SK-N-SH (cell line): ENCODE data around the gene MEF2C. TPM values are rescaled to one million over a fixed set of nuclear protein-coding genes. Genes with fewer than 3 reads are reported as not detected.

Source experiments
- CTCF ChIA-PET: fragments of 300-600, 350-600 bp; formaldehyde crosslinking; extraction: SDS; loops from one replicate; lab custom pipeline; 2021; lab: Yijun Ruan, JAX
- POLR2A ChIA-PET: fragments of 350-600 bp; sonication (Branson Sonifier 250); formaldehyde crosslinking; extraction: SDS; loops from one replicate; lab custom pipeline; 2020; ENCODE audit warnings: antibody characterized with exemption, inconsistent platforms; lab: Yijun Ruan, JAX
- DNase-seq: peaks from one replicate; pipeline ENCODE4 v3.0.0; 2012
- H2AFZ ChIP-seq: fragments of 200-600 bp; sonication (generic); 2 replicates; pipeline ENCODE4 v1.8.1; 2016; ENCODE audit warnings: antibody characterized with exemption, mild to moderate bottlenecking, low read depth
- H3F3A ChIP-seq: fragments of 200-600 bp; sonication (generic); replicated peaks from 2 replicates; pipeline ENCODE3; 2016; ENCODE audit warnings: antibody characterized with exemption, mild to moderate bottlenecking; ENCODE audit not compliant: insufficient read depth
- H3K27ac ChIP-seq, 2 experiments: fragments of 200-500 bp in 1 of 2; fragments of 200-600 bp in 1 of 2; sonication (Bioruptor generic) in 1 of 2; sonication (generic), shearing (Covaris generic) in 1 of 2; 2 replicates each; pipeline versions ENCODE4 v1.5.1 to v1.6.1; 2014 to 2016; ENCODE audit warnings: low read depth in 2 of 2, inconsistent platforms in 1 of 2, low read length in 1 of 2, mild to moderate bottlenecking in 1 of 2, mixed read lengths in 1 of 2
- H3K27me3 ChIP-seq: fragments of 200-600 bp; sonication (generic), shearing (Covaris generic); 2 replicates; pipeline ENCODE4 v1.6.1; 2016; ENCODE audit warnings: mixed run types; ENCODE audit not compliant: insufficient read depth
- H3K36me3 ChIP-seq, 2 experiments: fragments of 200-500 bp in 1 of 2; fragments of 200-600 bp in 1 of 2; sonication (Bioruptor generic) in 1 of 2; sonication (generic) in 1 of 2; replicated peaks in 1 of 2; 2 replicates each; pipeline versions ENCODE3 to v1.5.1; 2014 to 2016; ENCODE audit warnings: low read length in 1 of 2, mild to moderate bottlenecking in 1 of 2; ENCODE audit not compliant: insufficient read depth in 2 of 2, control insufficient read depth in 1 of 2
- H3K4me1 ChIP-seq, 2 experiments: fragments of 200-500 bp in 1 of 2; fragments of 200-600 bp in 1 of 2; sonication (Bioruptor generic) in 1 of 2; sonication (generic), shearing (Covaris generic) in 1 of 2; 2 replicates each; pipeline versions ENCODE4 v1.5.1 to v1.6.1; 2014 to 2016; ENCODE audit warnings: low read depth in 1 of 2, low read length in 1 of 2, mixed run types in 1 of 2; ENCODE audit not compliant: insufficient read depth in 2 of 2, control insufficient read depth in 1 of 2
- H3K4me2 ChIP-seq: fragments of 200-600 bp; sonication (generic), shearing (Covaris generic); 2 replicates; pipeline ENCODE4 v1.6.1; 2017; ENCODE audit warnings: mixed run types
- H3K4me3 ChIP-seq, 2 experiments: fragments of 200-500 bp in 1 of 2; fragments of 200-600 bp in 1 of 2; sonication (Bioruptor generic) in 1 of 2; sonication (generic), shearing (Covaris generic) in 1 of 2; 2 replicates each; pipeline versions ENCODE4 v1.5.1 to v1.8.1; 2014 to 2016; ENCODE audit warnings: low read depth in 2 of 2, inconsistent platforms in 1 of 2, low read length in 1 of 2, mild to moderate bottlenecking in 1 of 2, mixed read lengths in 1 of 2, moderate library complexity in 1 of 2
- H3K79me2 ChIP-seq: fragments of 200-600 bp; sonication (generic); 2 replicates; pipeline ENCODE4 v1.8.1; 2017; ENCODE audit warnings: mild to moderate bottlenecking; ENCODE audit not compliant: insufficient read depth
- H3K9ac ChIP-seq: fragments of 200-600 bp; sonication (generic); 2 replicates; pipeline ENCODE4 v1.6.1; 2017; ENCODE audit warnings: mixed run types
- H3K9me2 ChIP-seq: fragments of 200-600 bp; sonication (generic); 2 replicates; pipeline ENCODE4 v1.6.1; 2017; ENCODE audit warnings: mixed run types
- H3K9me3 ChIP-seq: fragments of 200-600 bp; sonication (generic); 2 replicates; pipeline ENCODE4 v1.6.1; 2017; ENCODE audit warnings: mixed run types, mild to moderate bottlenecking, moderate library complexity
- H4K20me1 ChIP-seq: fragments of 200-600 bp; sonication (generic); 2 replicates; pipeline ENCODE4 v1.6.1; 2017; ENCODE audit warnings: mild to moderate bottlenecking, mixed run types; ENCODE audit not compliant: insufficient read depth
- CHD2 ChIP-seq: fragments of 150-350 bp; IDR thresholded peaks from 2 replicates; pipeline ENCODE4 v1.6.1; 2018; ENCODE audit warnings: low read length; ENCODE audit not compliant: partially characterized antibody
- EP300 ChIP-seq, 2 experiments: IDR thresholded peaks; 2 replicates each; pipeline versions ENCODE4 v1.4.0 to v1.6.1; 2012; ENCODE audit warnings: borderline replicate concordance in 1 of 2, low read depth in 1 of 2, low read length in 1 of 2
- FOXJ3 ChIP-seq: sonication (generic); formaldehyde crosslinking; IDR thresholded peaks from 2 replicates; pipeline ENCODE4 v1.5.1; 2020; ENCODE audit warnings: mild to moderate bottlenecking, missing genetic modification reagents
- FOXM1 ChIP-seq: IDR thresholded peaks from 2 replicates; pipeline ENCODE4 v1.4.0; 2012; ENCODE audit warnings: low read depth, mild to moderate bottlenecking
- GATA2 ChIP-seq: sonication (generic); formaldehyde crosslinking; IDR thresholded peaks from 2 replicates; pipeline ENCODE4 v1.5.0; 2020; ENCODE audit warnings: mild to moderate bottlenecking, missing genetic modification reagents
- MEF2A ChIP-seq: IDR thresholded peaks from 2 replicates; pipeline ENCODE4 v1.4.0; 2012; ENCODE audit warnings: low read depth, borderline replicate concordance
- RAD21 ChIP-seq: IDR thresholded peaks from 2 replicates; pipeline ENCODE4 v1.6.1; 2012; ENCODE audit warnings: mild to moderate bottlenecking, low read length
- RCOR1 ChIP-seq: fragments of 150-350 bp; IDR thresholded peaks from 2 replicates; pipeline ENCODE4 v1.6.1; 2017; ENCODE audit warnings: antibody characterized with exemption, low read length
- RFX5 ChIP-seq: IDR thresholded peaks from 2 replicates; pipeline ENCODE4 v1.6.1; 2012; ENCODE audit warnings: mild to moderate bottlenecking, improper control_type of control experiment, low read length
- SIN3A ChIP-seq: IDR thresholded peaks from 2 replicates; pipeline ENCODE4 v1.6.1; 2012; ENCODE audit warnings: low read depth, mild to moderate bottlenecking, low read length, moderate library complexity, borderline replicate concordance
- SMC3 ChIP-seq: IDR thresholded peaks from 2 replicates; pipeline ENCODE4 v1.6.1; 2012; ENCODE audit warnings: low read depth, low read length, improper control_type of control experiment
- TAF1 ChIP-seq: IDR thresholded peaks from 2 replicates; pipeline ENCODE4 v1.6.1; 2012; ENCODE audit warnings: low read depth, mild to moderate bottlenecking, low read length, moderate library complexity, borderline replicate concordance
- TEAD4 ChIP-seq: IDR thresholded peaks from 2 replicates; pipeline ENCODE4 v1.4.0; 2012; ENCODE audit warnings: mild to moderate bottlenecking, borderline replicate concordance; ENCODE audit not compliant: insufficient read depth
- YY1 ChIP-seq: IDR thresholded peaks from 2 replicates; pipeline ENCODE4 v1.4.0; 2012; ENCODE audit warnings: low read depth, mild to moderate bottlenecking
- WGBS: methylation state at CpG from one replicate; pipeline ENCODE4 v1.1.6; 2017; ENCODE audit warnings: low lambda C conversion rate; 5-methylcytosine and 5-hydroxymethylcytosine counted together
- polyA plus RNA-seq, 3 experiments: library from polyadenylated mRNA; depleted of rRNA; stranded (reverse); fragments of >200 nt; gene quantifications; 2 replicates each; pipeline ENCODE4 v1.2.3, GENCODE V29; 2012
- TF ChIP-seq, protein P1 (sequence below): IDR thresholded peaks from 2 replicates; pipeline ENCODE4; 2012
- TF ChIP-seq, protein P2 (sequence below): fragments of 150-350 bp; IDR thresholded peaks from 2 replicates; pipeline ENCODE4 v1.6.1; 2016; ENCODE audit warnings: mild to moderate bottlenecking, low read depth, low read length
- TF ChIP-seq, protein P3 (sequence below): IDR thresholded peaks from 2 replicates; pipeline ENCODE4 v1.4.0; 2012; ENCODE audit warnings: low read depth
- TF ChIP-seq, protein P4 (sequence below): fragments of 200-600 bp; sonication (generic); IDR thresholded peaks from 2 replicates; pipeline ENCODE4 v1.6.1; 2017; ENCODE audit warnings: antibody characterized with exemption, mild to moderate bottlenecking, moderate library complexity

The MEF2C gene
- polyA plus RNA-seq, 1 of the 3 experiments (the other 2 are of a cell fraction) = 1.2 TPM

DNA sequence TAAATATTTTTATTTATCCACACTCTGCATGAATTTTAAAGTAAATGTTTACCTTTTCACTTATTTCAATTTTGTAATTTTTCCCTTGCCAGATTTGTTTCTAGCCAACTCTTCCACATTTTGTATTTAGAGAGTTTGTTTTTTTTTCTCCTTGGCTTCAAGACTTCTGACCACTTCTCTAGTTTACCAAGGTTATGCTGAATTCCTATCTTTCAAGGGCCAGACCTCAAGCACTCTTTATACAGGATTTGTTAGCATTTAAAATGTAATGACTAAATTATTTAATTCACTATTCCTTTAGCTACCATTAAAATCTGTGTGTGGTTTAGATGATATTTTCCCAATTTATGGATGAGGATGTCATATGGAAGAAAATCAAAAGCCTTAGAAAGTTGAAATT is 42.5 kb downstream of the MEF2C start:
- H3K79me2 ChIP-seq = no peaks in the 10 kb centered on the region
- no peak overlapping the region for H3K4me2 ChIP-seq
- CTCF ChIA-PET = no interaction called here
- POLR2A ChIA-PET = no interaction called here
- no peaks in the 10 kb centered on the region for H3F3A ChIP-seq
- H3K4me1 ChIP-seq = no peaks in the 10 kb centered on the region; a peak in 1 of 4 replicates
- H3K27ac ChIP-seq = no peak overlapping the region
- no peak overlapping the region for H3K4me3 ChIP-seq
- no peaks in the 10 kb centered on the region for H3K27me3 ChIP-seq
- no peaks in the 10 kb centered on the region for H3K9me3 ChIP-seq
- H3K9ac ChIP-seq = no peak overlapping the region
- H3K36me3 ChIP-seq = no peaks in the 10 kb centered on the region
- DNase-seq = no peak
- H3K9me2 ChIP-seq = no peaks in the 10 kb centered on the region
- TF ChIP-seq, protein P1, sequence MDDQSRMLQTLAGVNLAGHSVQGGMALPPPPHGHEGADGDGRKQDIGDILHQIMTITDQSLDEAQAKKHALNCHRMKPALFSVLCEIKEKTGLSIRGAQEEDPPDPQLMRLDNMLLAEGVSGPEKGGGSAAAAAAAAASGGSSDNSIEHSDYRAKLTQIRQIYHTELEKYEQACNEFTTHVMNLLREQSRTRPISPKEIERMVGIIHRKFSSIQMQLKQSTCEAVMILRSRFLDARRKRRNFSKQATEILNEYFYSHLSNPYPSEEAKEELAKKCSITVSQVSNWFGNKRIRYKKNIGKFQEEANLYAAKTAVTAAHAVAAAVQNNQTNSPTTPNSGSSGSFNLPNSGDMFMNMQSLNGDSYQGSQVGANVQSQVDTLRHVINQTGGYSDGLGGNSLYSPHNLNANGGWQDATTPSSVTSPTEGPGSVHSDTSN = no peak
- TF ChIP-seq SIN3A (no peak), GATA2 (CRISPR knock-in tag) (no peak), TAF1 (no peak), SMC3 (no peak), MEF2A (no peak), YY1 (no peak), RAD21 (no peak), RCOR1 (no peak), FOXJ3 (CRISPR knock-in tag) (no peak), TEAD4 (no peak), FOXM1 (no peak)
- TF ChIP-seq, protein P2, sequence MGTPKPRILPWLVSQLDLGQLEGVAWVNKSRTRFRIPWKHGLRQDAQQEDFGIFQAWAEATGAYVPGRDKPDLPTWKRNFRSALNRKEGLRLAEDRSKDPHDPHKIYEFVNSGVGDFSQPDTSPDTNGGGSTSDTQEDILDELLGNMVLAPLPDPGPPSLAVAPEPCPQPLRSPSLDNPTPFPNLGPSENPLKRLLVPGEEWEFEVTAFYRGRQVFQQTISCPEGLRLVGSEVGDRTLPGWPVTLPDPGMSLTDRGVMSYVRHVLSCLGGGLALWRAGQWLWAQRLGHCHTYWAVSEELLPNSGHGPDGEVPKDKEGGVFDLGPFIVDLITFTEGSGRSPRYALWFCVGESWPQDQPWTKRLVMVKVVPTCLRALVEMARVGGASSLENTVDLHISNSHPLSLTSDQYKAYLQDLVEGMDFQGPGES = no peak
- H4K20me1 ChIP-seq = no peaks in the 10 kb centered on the region
- no peak overlapping the region for H2AFZ ChIP-seq

DNA sequence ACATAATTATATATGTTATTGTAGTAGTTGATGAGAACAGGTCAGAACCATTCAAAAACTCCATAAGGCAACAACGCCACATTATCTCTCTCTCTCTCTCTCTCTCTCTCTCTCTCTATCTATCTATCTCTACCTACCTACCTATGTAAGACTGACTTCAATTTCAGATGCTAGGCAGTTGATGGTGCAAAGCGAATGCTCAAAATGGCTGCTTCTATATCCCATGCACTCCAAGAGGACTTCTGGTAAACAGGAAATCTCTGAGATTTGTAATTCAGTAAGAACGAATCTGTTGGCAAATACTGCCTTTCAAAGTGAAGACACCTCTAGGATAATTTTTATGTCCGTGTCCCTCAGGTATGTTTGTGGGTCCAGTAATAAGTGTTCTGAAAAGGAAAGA is 43.7 kb downstream of the MEF2C start:
- H3K27ac ChIP-seq = no peak overlapping the region
- H3F3A ChIP-seq = no peaks in the 10 kb centered on the region
- WGBS = 85% methylated on average over 4 of the region's 4 CpGs
- no peaks in the 10 kb centered on the region for H4K20me1 ChIP-seq
- TF ChIP-seq, protein P3, sequence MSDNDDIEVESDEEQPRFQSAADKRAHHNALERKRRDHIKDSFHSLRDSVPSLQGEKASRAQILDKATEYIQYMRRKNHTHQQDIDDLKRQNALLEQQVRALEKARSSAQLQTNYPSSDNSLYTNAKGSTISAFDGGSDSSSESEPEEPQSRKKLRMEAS = no peak
- TF ChIP-seq TAF1 (no peak), RFX5 (no peak), CHD2 (no peak), EP300 (IDR thresholded peaks at IDR 0.05; ENCODE audit: borderline replicate concordance in 1 of 2, low read depth in 1 of 2, low read length in 1 of 2) (no peak)
- TF ChIP-seq, protein P4, sequence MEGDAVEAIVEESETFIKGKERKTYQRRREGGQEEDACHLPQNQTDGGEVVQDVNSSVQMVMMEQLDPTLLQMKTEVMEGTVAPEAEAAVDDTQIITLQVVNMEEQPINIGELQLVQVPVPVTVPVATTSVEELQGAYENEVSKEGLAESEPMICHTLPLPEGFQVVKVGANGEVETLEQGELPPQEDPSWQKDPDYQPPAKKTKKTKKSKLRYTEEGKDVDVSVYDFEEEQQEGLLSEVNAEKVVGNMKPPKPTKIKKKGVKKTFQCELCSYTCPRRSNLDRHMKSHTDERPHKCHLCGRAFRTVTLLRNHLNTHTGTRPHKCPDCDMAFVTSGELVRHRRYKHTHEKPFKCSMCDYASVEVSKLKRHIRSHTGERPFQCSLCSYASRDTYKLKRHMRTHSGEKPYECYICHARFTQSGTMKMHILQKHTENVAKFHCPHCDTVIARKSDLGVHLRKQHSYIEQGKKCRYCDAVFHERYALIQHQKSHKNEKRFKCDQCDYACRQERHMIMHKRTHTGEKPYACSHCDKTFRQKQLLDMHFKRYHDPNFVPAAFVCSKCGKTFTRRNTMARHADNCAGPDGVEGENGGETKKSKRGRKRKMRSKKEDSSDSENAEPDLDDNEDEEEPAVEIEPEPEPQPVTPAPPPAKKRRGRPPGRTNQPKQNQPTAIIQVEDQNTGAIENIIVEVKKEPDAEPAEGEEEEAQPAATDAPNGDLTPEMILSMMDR = no peak
- H3K9ac ChIP-seq = no peak overlapping the region
- H3K4me2 ChIP-seq = no peak overlapping the region
- no peaks in the 10 kb centered on the region for H3K9me2 ChIP-seq
- H3K36me3 ChIP-seq = no peaks in the 10 kb centered on the region
- no peaks in the 10 kb centered on the region for H3K79me2 ChIP-seq
- H3K9me3 ChIP-seq = no peaks in the 10 kb centered on the region
- no peak overlapping the region for H3K4me3 ChIP-seq
- H3K4me1 ChIP-seq = no peaks in the 10 kb centered on the region; a peak in 1 of 4 replicates
- DNase-seq = no peak
- ChIA-PET POLR2A (no interaction called here), CTCF (no interaction called here)
- no peaks in the 10 kb centered on the region for H3K27me3 ChIP-seq
- no peak overlapping the region for H2AFZ ChIP-seq
